Limb (tissue), 2 donors: Measurements from ENCODE around the gene ARHGAP21.

ENCODE experiments used
- DNase-seq, 2 donors: peaks; one replicate each; pipeline ENCODE4 v3.0.0-alpha.2; 2016; ENCODE audit errors: extremely low spot score in 2 of 2

The ARHGAP21 gene

GRCh38 chr10:24579448-24579847 lies 144.2 kb downstream of the ARHGAP21 start:
- DNase-seq, result no peak

DNA sequence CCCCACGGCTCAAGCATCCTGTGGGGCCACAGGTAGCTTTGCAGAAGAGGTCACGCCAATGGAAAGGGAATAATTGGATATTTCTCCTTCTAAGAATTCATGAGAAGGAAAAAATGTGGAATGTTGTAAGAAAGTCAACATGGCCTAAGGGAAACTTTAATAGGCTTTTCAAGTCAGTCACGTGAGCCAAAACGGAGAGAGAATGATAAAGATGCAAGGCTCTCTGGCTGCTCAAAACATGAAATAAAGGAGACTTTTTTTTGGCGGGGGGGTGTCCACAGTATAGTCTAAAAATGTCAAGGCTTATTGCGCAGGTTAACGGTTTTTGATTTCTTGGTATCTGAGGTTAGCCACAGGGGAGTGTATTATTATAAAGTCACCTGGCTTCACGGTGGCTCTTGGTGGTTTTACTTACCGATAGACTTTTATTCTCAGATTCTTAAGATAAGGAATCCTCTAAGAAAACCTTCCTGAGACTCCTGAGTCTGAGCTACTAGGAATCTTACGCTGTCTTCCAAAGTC lies 148.1 kb downstream of the ARHGAP21 start:
- no peak for DNase-seq

- no peak for DNase-seq
These were observed 149.0 kb downstream of the ARHGAP21 start for GRCh38 chr10:24574578-24575155.

GRCh38 chr10:24574161-24574560 lies 149.5 kb downstream of the ARHGAP21 start:
- no peak for DNase-seq

- no peak for DNase-seq
These were observed 151.7 kb downstream of the ARHGAP21 start for GRCh38 chr10:24571870-24572450.

GRCh38 chr10:24570658-24571426 lies 152.8 kb downstream of the ARHGAP21 start:
- no peak for DNase-seq

DNA sequence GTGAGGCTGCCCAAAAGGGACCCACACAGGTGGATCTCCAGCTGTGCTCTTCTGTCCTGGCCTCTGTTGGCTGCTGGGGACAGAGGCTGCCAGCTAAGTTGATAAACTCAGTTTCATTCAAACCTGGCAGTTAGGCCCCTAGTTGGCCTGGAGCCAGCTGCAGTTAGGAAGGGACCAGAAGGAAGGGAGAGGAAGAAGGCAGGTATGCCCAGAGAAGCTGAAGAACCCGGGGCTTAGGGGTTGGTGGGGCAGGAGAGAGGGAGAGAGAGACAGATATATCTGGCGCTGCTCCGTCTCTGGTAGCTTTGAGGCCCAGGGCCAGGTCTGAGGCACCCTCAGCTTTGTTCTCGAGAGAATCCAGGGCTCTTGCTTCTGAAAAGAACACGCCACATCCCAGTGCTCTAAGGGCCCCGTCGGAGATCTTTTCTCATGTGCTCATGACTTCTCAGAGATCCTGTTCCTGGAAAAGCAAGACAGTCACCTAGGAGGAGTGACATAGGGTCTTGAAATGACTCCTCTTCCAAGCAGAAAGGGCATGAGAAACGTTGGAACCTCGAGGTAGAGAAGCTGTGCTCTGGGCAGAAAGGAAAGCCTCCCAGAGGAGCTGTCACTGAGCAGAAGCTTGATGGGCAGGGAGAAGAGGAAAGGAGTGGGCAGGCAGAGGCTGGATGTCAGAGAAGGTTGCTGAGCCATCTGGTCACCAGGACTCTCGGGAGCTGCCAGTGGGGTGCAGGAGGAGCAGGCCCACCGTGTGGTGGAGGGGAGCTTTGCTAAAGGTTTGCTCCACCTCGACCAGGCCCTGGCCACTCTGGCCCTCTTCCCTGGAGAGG lies 153.6 kb downstream of the ARHGAP21 start:
- DNase-seq, result no peak

DNA sequence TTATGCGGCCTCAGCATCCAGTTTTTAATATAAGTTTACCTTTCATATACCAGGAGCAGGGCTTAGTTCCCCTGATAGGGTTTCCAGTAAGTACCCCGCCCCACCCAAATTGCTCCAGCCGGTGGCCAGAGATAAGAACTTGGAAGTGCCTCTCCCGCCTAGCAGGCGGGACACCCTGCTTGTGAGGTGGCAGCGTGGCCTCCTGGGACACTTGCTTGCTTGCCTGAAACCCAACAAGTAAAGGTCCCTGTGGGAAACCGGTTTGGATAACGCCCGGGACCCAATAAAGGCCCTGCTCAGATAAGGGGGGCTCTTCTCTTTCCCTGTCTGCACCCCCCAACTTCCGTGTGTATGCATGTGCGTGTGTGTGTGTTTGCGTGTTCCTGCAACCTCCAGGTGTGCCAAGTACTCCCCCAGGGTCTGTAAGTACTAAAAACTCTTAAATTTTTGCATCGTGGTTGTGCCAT lies 154.3 kb downstream of the ARHGAP21 start:
- no peak for DNase-seq

- no peak for DNase-seq
These were observed 155.6 kb downstream of the ARHGAP21 start for GRCh38 chr10:24568042-24568441.

GRCh38 chr10:24561453-24561852 lies 162.2 kb downstream of the ARHGAP21 start:
- no peak for DNase-seq

- peak in 1 of 2 donors; percentile 71 for DNase-seq
These were observed 166.6 kb downstream of the ARHGAP21 start for GRCh38 chr10:24556750-24557742.

GRCh38 chr10:24556126-24556749 lies 167.4 kb downstream of the ARHGAP21 start:
- DNase-seq, result no peak

DNA sequence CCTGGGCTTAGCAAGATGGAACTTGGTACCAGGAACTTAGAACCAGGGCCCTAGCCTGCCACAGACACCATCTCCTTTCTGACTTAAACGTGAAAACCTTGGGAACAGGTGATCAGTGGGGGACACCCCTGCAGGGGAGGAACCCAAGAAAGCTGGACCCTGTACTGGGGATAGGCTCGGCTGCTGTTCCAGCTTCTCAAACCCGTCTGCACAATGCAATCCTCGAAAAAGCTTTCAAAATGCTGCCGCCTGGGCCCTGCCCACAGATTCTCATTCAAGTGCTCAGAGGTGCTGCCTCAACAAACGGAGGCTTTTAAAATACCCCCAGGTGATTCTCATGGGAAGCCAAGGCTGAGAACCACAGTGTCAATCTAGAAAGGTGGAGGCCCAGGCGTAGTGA lies 169.7 kb downstream of the ARHGAP21 start:
- no peak for DNase-seq

DNA sequence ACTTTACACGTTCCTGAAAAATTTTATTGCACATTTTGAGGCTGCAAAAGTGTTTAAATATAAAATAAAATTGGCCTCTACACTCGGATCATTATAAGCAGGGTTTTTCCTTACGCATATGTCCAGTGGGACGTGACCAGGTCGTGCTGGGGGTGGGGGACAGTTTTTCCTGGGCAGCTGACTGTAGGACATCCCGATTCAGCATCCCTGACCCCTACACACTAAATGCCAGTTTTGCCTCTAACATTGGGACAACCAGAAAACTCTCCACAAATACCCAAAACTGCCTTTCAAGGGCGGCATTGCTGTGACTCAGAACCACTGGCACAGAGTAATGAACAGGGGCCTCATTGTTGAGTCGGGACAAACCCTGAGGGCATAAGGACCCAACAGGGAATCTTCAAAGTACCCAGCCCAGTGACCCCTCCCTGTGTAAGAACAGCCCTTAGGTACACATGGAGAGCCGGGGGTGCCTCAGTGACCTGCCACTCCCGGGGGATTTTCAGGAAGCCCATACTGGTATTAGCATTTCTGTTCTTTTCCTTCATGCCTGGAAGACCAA lies 170.6 kb downstream of the ARHGAP21 start:
- DNase-seq, result no peak

DNA sequence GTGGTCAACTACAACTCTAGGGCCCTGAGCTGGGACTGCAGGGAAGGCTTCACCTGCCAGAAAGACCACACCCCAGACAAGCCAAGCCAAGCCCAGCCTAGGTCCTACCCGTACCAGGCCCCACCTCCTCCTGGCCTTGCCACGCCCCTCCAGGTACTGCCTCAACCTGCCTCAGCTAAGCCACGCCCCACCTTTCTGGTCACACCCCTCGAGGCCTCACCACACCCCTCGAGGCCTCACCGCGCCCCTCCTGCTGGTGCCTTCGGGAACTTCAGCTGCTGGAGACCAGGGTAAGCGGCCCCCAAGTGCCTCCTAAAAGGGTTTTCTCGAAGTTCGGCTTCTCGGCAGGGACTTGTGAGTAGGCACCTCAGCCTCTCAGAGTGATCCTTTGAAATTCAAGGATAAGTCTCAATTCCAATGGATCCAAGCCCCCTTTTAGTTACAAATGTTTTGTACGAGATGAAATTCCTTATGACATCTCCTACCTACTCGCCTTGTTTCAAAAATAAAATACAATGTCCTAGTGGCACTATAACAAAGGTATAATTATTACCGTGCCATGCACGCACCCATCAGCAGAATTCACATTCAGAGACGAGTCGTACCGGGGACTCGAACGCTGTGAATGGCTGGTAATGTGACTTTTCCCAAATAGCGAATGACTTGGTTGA lies 171.2 kb downstream of the ARHGAP21 start:
- DNase-seq, result peak in 1 of 2 donors; percentile 49

DNA sequence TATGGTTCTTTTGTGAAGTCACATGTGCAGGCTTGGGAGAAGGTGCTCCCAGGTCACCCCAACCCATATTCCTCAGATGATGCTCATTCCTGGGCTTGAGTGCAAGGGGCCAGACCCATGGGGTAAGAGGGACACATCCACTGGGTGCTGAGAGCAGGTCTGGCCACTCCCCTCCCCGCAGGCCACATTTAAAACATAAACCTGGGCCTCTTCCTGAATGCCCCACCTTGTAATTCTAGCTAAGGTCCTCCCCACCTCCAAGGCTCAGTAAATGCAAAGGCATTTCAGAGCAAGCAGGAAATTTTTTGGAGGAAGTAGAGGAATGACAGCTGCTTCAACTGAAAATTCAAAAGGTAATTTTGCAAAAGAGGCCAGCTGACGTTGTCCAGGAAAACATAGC lies 172.5 kb downstream of the ARHGAP21 start:
- DNase-seq, result no peak

GRCh38 chr10:24550680-24551079 lies 173.0 kb downstream of the ARHGAP21 start:
- no peak for DNase-seq

DNA sequence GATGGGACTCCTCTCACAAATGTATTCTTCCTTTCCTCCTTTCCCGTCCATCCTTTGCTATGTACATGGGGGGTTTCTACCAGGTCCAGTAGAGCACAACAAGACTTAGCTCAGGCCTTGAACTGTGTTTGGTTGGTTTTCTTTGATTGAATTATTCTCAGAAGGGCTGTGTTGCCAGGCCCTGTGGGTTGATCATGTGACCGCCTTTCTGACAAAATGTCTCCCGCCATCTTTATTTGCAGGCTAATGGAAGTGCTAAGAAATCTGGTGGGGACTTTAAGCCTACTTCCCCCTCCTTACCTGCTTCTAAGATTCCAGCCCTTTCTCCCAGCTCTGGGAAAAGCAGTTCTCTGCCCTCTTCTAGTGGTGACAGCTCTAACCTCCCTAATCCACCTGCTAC lies 178.1 kb downstream of the ARHGAP21 start:
- DNase-seq, result no peak

DNA sequence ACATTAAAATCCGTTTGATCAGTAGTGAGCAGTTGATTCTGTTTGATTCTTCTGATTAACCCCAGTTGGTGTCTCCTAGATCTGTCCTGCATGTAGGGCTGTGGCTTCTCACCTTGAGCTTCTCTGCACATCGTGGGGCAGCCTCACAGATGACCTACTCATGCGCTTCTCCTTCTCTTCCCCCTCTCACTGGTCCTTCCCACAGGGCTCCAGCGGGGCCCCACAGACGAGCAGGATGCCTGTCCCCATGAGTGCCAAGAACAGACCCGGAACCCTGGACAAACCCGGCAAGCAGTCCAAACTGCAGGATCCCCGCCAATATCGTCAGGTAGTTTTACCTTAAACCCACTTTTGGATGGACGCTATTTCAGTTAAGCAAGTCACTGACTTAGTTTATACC lies 178.9 kb downstream of the ARHGAP21 start:
- no peak for DNase-seq
